ENCODE data around the gene DGKG. TPM values are rescaled to one million over a fixed set of nuclear protein-coding genes. Genes with fewer than 3 reads are reported as not detected.

The DGKG gene
- total and polyA plus RNA-seq, 9 of the 15 experiments (the other 6 are each of a cell fraction or from before 2014, with no cell fraction given), result 0.01 to 0.36 (median 0.15) TPM

- TF ChIP-seq ZBTB40 (IDR thresholded peaks at IDR 0.05), result no peak
- TF ChIP-seq ZBTB40 (CRISPR knock-in tag; IDR thresholded peaks at IDR 0.05), result no peak
Measured at GRCh38 chr3:186132487-186132886, 229.5 kb downstream of the DGKG start (continued).
